Osteocyte (in vitro differentiated cells): ENCODE measurements around the gene PIWIL4. TPM values are rescaled to one million over a fixed set of nuclear protein-coding genes. Genes with fewer than 3 reads are reported as not detected.
A peak's percentile ranks its signal among the peaks of the same experiment; 100 is the strongest.
"Not testable (repeated sequence)": the region's sequence is repeated elsewhere in the genome, so short reads cannot be mapped to it uniquely, and the experiment has no call there.

ENCODE experiments used
- DNase-seq: peaks from one replicate; pipeline ENCODE4 v3.0.0; 2021; ENCODE audit warnings: mixed read lengths; ENCODE audit not compliant: unreplicated experiment; ENCODE audit errors: extremely low spot score
- H3K27ac Mint-ChIP-seq: one replicate; pipeline ENCODE4 v1.8.0; 2021; ENCODE audit warnings: mild to moderate bottlenecking, mixed read lengths; ENCODE audit not compliant: unreplicated experiment
- H3K27me3 Mint-ChIP-seq: one replicate; pipeline ENCODE4 v1.8.0; 2021; ENCODE audit warnings: mixed read lengths; ENCODE audit not compliant: unreplicated experiment
- H3K36me3 Mint-ChIP-seq: one replicate; pipeline ENCODE4 v1.8.0; 2021; ENCODE audit warnings: mixed read lengths; ENCODE audit not compliant: unreplicated experiment
- H3K4me1 Mint-ChIP-seq: one replicate; pipeline ENCODE4 v1.8.0; 2021; ENCODE audit warnings: mixed read lengths; ENCODE audit not compliant: unreplicated experiment
- H3K4me3 Mint-ChIP-seq: one replicate; pipeline ENCODE4 v1.8.0; 2021; ENCODE audit warnings: mild to moderate bottlenecking, moderate library complexity, mixed read lengths; ENCODE audit not compliant: unreplicated experiment
- H3K9me3 Mint-ChIP-seq: one replicate; pipeline ENCODE4 v1.8.0; 2021; ENCODE audit warnings: mixed read lengths; ENCODE audit not compliant: unreplicated experiment
- total RNA-seq: library from RNA; stranded (reverse); gene quantifications from 2 replicates; pipeline ENCODE4 v1.2.1, GENCODE V29; 2021
- TF ChIP-seq, protein P1 (sequence below): fragments of 200-600 bp; sonication (generic); IDR thresholded peaks from 2 replicates; pipeline ENCODE4 v1.5.0; 2021; ENCODE audit warnings: antibody characterized with exemption, mild to moderate bottlenecking, moderate library complexity

Gene PIWIL4
- total RNA-seq, 1 donor from 2014 or later = 1.2 TPM

DNA sequence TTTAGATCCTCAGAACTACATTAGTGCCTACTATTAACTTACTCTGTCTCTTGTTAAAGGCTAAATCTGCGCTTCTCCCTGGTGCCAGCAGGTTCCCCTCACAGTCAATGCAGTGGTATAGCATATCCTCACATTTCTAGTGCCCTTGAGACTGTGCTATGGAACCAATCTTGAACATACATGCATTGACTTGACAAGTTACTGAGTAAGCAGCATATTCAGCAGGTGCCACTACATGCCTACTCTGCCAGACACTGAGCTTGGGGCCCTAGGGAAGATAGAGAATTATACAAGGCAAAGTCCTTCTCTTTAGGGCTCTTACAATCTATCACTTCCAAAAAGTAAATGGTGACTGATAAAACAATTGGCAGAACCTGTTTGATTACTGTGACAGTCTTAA lies 20.3 kb upstream of the PIWIL4 start:
- H3K27me3 Mint-ChIP-seq = no peaks in the 10 kb centered on the region
- H3K9me3 Mint-ChIP-seq = no peaks in the 10 kb centered on the region
- no peaks in the 10 kb centered on the region for H3K36me3 Mint-ChIP-seq
- peaks cover 36% of the 10 kb centered on the region for H3K4me1 Mint-ChIP-seq
- TF ChIP-seq, protein P1, sequence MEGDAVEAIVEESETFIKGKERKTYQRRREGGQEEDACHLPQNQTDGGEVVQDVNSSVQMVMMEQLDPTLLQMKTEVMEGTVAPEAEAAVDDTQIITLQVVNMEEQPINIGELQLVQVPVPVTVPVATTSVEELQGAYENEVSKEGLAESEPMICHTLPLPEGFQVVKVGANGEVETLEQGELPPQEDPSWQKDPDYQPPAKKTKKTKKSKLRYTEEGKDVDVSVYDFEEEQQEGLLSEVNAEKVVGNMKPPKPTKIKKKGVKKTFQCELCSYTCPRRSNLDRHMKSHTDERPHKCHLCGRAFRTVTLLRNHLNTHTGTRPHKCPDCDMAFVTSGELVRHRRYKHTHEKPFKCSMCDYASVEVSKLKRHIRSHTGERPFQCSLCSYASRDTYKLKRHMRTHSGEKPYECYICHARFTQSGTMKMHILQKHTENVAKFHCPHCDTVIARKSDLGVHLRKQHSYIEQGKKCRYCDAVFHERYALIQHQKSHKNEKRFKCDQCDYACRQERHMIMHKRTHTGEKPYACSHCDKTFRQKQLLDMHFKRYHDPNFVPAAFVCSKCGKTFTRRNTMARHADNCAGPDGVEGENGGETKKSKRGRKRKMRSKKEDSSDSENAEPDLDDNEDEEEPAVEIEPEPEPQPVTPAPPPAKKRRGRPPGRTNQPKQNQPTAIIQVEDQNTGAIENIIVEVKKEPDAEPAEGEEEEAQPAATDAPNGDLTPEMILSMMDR = no peak
- H3K4me3 Mint-ChIP-seq = peak overlapping the region; percentile 42
- no peak for DNase-seq
- H3K27ac Mint-ChIP-seq = no peak overlapping the region

DNA sequence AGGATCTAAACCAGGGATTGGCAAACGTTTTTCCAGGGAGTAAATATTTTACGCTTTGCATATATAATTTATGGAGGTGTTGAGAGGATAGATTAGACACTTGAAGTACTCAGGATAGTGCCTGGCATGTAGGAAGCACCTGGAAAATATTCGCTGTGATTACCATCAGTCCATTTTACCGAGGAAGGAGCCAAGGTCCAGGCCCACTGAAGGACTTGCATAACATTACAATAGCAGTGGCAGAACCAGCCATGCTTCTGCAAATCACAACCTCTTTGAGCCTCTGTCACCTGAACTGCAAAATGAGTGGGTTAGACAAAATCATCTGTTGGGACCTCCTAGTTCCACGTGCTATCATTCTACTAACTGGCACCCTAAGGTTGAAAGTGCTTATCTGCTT lies 18.0 kb upstream of the PIWIL4 start:
- no peaks in the 10 kb centered on the region for H3K9me3 Mint-ChIP-seq
- no peak overlapping the region for H3K4me3 Mint-ChIP-seq
- no peaks in the 10 kb centered on the region for H3K36me3 Mint-ChIP-seq
- TF ChIP-seq, protein P1 = no peak
- no peaks in the 10 kb centered on the region for H3K27me3 Mint-ChIP-seq
- DNase-seq = no peak
- no peak overlapping the region for H3K27ac Mint-ChIP-seq
- H3K4me1 Mint-ChIP-seq = peaks cover 26% of the 10 kb centered on the region

DNA sequence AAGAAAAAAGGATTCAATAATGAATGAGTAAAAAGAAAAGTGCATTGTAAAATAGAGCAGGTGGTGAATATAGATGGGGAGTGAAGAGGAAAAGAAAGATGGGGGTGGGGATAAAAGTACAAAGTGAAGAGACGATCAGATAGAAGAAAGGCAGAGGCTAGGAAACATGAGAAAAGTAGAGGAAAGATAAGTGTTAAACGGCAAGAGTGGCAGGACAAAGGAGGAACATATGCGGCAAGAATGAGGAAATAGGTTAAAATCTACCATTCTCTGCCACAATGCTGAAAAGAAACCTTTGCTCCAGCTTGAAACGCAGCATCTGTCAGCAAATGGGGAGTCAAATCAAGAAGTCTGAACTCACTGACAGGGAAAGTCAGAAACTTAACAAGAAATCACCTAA lies 16.7 kb upstream of the PIWIL4 start:
- no peak for DNase-seq
- peaks cover 24% of the 10 kb centered on the region for H3K4me1 Mint-ChIP-seq
- TF ChIP-seq, protein P1 = no peak
- H3K4me3 Mint-ChIP-seq = no peak overlapping the region
- H3K9me3 Mint-ChIP-seq = no peaks in the 10 kb centered on the region
- H3K36me3 Mint-ChIP-seq = no peaks in the 10 kb centered on the region
- no peak overlapping the region for H3K27ac Mint-ChIP-seq
- H3K27me3 Mint-ChIP-seq = no peaks in the 10 kb centered on the region

DNA sequence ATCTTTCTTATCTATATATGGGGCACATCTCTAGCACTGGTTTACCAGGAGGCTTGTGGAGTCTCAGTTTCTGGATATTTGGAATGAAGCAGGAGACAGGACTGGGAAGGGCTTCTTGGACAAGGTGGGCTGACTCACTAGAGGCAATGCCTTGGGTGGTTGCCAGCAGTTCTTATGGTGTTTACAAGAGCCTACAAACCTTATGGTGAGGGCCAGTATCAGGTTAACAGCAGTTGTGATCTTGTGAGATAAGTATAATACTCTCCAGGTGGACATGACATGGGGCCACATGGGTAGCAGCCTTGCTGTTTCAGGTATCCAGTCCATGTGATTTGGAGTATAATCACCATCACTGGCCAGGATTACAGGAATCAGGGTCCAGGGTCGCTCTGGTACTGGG lies 13.2 kb upstream of the PIWIL4 start:
- DNase-seq = no peak
- H3K9me3 Mint-ChIP-seq = no peaks in the 10 kb centered on the region
- no peak overlapping the region for H3K27ac Mint-ChIP-seq
- no peaks in the 10 kb centered on the region for H3K27me3 Mint-ChIP-seq
- peaks cover 4% of the 10 kb centered on the region for H3K4me1 Mint-ChIP-seq
- H3K36me3 Mint-ChIP-seq = no peaks in the 10 kb centered on the region
- no peak overlapping the region for H3K4me3 Mint-ChIP-seq
- TF ChIP-seq, protein P1 = no peak

DNA sequence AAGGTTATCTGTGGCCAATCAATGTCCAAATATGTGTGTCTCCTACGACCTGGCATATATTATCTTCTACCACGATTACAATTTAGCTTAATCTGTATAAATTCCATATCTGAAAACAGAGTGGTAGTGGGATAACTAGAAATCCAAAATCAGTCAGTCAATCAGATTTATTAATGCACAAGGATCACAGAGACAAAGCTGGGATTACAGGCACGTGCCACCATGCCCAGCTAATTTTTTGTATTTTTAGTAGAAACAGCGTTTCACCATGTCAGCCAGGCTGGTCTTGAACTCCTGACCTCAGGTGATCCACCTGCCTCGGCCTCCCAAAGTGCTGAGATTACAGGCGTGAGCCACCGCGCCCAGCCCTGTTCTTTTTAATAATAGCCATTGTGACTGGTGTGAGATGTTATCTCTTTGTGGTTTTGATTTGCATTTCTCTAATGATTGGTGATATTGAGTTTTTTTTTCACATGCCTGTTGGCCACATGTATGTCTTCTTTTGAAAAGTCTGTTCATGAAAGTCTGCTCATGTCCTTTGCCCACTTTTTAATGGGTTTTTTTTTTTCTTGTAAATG lies 11.3 kb upstream of the PIWIL4 start:
- H3K27me3 Mint-ChIP-seq, H3K4me1 Mint-ChIP-seq: not testable (repeated sequence)

DNA sequence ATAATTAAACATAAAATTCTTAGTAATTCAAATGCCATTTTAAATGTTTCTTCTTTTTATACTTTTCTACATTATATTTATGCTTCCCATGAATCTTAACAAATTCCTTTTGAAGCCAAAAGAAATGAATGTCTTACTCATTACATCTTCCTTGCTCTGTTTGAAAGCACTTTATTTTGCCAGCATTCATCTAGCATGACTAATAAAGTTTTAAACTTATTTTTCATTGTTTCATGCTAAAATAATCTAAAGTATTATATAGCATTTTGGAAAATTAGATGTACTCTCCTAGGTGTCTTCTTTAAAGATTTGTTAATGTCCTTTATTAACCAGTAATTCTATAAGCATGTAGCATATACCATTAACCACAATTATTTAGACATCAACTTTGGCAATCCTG lies 9.7 kb upstream of the PIWIL4 start:
- Mint-ChIP-seq H3K4me1 (peaks cover 3% of the 10 kb centered on the region), H3K27ac (no peak overlapping the region), H3K4me3 (no peak overlapping the region), H3K36me3 (no peaks in the 10 kb centered on the region), H3K27me3 (no peaks in the 10 kb centered on the region), H3K9me3 (no peaks in the 10 kb centered on the region)
- DNase-seq = no peak
- TF ChIP-seq, protein P1 = no peak

More for the DNA sequence above, 11.3 kb upstream of the PIWIL4 start:
- H3K36me3 Mint-ChIP-seq, H3K9me3 Mint-ChIP-seq, DNase-seq, H3K4me3 Mint-ChIP-seq, H3K27ac Mint-ChIP-seq: not testable (repeated sequence)
